Measurements from ENCODE around the gene DGLUCY.
"Not testable (repeated sequence)": the region's sequence is repeated elsewhere in the genome, so short reads cannot be mapped to it uniquely, and the experiment has no call there.

The DGLUCY gene

DNA sequence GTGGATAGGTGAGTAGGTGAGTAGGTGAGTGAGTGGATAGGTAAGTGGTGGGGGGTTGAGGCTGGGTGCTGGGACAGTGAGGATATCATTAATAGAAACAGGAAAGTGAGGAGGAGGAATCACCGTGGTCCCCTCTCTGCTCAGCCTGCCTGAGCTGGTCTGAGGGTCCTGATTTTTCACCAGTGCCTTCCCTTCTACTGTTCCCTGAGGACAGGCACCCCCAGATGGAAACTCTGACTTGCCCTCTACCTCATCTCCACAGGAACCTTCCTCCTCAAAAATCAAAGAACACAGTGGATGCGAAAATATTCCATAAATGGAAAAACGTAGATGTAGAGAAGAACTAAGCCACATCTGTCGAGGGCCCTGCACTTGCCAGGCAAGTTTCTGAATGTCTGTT, 128.8 kb downstream of the DGLUCY start:
- DNase-seq (ENCODE audit: low read depth), result no peak
- no peak overlapping the region for H3K4me3 ChIP-seq (ENCODE audit: low read length)
- TF ChIP-seq, protein P1, sequence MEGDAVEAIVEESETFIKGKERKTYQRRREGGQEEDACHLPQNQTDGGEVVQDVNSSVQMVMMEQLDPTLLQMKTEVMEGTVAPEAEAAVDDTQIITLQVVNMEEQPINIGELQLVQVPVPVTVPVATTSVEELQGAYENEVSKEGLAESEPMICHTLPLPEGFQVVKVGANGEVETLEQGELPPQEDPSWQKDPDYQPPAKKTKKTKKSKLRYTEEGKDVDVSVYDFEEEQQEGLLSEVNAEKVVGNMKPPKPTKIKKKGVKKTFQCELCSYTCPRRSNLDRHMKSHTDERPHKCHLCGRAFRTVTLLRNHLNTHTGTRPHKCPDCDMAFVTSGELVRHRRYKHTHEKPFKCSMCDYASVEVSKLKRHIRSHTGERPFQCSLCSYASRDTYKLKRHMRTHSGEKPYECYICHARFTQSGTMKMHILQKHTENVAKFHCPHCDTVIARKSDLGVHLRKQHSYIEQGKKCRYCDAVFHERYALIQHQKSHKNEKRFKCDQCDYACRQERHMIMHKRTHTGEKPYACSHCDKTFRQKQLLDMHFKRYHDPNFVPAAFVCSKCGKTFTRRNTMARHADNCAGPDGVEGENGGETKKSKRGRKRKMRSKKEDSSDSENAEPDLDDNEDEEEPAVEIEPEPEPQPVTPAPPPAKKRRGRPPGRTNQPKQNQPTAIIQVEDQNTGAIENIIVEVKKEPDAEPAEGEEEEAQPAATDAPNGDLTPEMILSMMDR (IDR thresholded peaks at IDR 0.05; ENCODE audit: insufficient read depth, low read depth, low read length, missing control alignments), result no peak

DNA sequence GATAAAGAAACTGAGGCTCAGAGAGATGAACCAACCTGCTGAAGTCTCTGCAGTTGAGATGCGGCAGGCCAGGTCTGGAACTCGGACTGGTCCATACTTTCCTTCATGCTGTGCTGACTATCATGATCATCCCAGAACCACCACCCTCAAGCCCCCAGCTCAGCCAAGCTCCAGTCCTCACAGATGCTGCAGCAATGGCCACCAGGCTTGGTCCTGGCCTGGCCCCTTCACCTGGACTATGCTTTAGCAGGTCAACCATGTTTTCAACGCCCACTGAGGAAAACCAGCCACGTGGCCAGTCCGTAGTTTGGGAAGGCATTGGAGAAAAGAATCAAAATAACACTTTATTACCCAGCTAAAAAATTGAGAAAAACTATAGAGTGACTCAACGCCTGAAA, 129.2 kb downstream of the DGLUCY start:
- no peak overlapping the region for H3K4me3 ChIP-seq (ENCODE audit: low read length)
- no peak for DNase-seq (ENCODE audit: low read depth)
- TF ChIP-seq, protein P1 (IDR thresholded peaks at IDR 0.05; ENCODE audit: insufficient read depth, low read depth, low read length, missing control alignments), result no peak

DNA sequence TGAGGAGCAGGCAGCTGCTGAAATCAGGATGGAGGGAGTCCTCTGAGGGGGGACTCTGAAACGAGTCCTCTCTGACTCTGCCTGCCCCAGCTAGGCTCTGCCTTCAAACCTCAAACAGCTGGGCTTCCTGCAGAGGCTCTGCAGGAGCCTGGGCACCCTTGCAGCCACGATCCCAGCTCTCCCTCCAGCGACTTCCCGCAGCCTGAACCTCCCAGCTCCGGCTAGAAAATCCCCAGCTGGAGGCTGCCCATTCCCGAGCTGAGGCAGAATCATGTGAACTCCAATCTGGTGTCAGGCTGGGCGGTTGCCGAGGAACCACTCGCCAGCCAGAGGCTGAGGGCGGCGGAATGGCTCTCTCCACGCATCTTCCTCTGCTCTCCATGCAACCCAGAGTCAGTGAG, 130.6 kb downstream of the DGLUCY start, which contains the start of gene GPR68:
Gene GPR68, minus strand, starts transcription at position 204 of the 401 bp plus-strand sequence. CDS start 9,654 bp downstream, outside the sequence.
- TF ChIP-seq, protein P1 (IDR thresholded peaks at IDR 0.05; ENCODE audit: insufficient read depth, low read depth, low read length, missing control alignments), result no peak
- no peak within 1 kb of the TSS for H3K4me3 ChIP-seq (ENCODE audit: low read length)
- peak; percentile 35 for DNase-seq (ENCODE audit: low read depth)

DNA sequence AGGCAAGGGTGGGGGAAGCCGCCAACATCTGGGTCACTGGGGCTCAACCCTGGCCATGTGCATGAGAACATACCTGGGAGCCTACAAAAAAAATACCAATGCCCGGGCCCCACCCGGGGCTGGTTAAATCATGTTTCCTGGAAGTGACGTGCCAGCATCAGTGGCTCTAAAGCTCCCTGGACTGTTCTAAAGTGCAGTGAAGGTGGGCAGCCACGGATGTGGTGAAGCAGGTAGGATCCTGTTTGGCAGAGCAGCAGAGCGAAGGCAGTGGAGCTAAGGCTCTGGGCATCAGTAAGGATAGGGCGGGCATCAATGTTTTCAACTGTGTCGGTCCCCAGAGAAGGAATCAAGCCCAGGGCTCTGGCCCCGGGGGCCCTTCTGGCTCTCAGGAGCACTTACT, 131.2 kb downstream of the DGLUCY start:
- TF ChIP-seq, protein P1 (IDR thresholded peaks at IDR 0.05; ENCODE audit: insufficient read depth, low read depth, low read length, missing control alignments), result no peak
- no peak overlapping the region for H3K4me3 ChIP-seq (ENCODE audit: low read length)

GRCh38 chr14:91245616-91246015, 131.7 kb downstream of the DGLUCY start:
- H3K4me3 ChIP-seq (ENCODE audit: low read length); DNase-seq (ENCODE audit: low read depth): not testable (repeated sequence)

More for the DNA sequence above, 131.2 kb downstream of the DGLUCY start:
- DNase-seq (ENCODE audit: low read depth), result no peak

DNA sequence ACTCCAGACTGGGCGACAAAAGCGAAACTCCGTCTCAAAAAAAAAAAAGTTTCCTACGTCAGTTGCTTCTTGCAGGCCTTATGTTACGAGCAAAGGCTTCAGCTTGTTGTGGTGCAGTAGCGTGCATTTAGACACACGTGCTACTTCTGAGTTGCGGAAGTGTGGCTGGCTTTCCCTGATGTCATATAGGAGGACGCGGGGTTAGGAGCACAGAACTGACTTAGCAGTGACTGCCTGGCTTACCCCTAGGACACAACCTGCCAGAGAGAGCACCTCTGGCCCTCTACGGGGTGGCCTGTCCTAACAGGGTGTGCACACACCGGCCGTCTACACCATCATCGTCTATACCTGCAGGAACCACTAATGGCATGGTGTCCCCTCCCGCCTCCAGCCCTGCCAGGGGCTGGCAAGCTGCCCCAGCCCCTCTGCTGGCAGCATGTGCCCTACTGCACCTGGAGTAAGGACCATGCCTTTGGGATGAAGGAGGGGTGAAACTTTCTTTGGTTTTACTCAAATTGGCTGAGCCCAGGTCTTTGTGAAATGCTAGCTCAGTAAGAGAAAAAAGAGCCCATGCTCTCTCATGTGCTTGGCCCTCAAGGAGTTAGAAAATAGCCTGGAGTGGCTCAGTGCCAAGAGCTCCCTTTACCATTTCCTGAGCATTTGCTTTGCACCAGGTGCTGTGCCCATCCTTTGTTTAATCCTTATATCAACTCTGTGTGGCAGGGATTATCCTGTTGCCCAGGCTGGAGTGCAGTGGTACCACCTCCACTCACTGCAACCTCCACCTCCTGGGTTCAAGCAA, 132.4 kb downstream of the DGLUCY start:
- TF ChIP-seq, protein P1 (IDR thresholded peaks at IDR 0.05; ENCODE audit: insufficient read depth, low read depth, low read length, missing control alignments), result no peak
- no peak for DNase-seq (ENCODE audit: low read depth)
- no peak overlapping the region for H3K4me3 ChIP-seq (ENCODE audit: low read length)

GRCh38 chr14:91249841-91250616, 136.2 kb downstream of the DGLUCY start:
- peak; percentile 60 for DNase-seq (ENCODE audit: low read depth)
- TF ChIP-seq, protein P1 (IDR thresholded peaks at IDR 0.05; ENCODE audit: insufficient read depth, low read depth, low read length, missing control alignments), result no peak
- H3K4me3 ChIP-seq (ENCODE audit: low read length), result no peak overlapping the region

Measured in epithelial cell of esophagus (primary cell).